GM12878 (cell line): ENCODE results near the gene MAT1A. TPM values are rescaled to one million over a fixed set of nuclear protein-coding genes. Genes with fewer than 3 reads are reported as not detected.

Experiments
- ATAC-seq: fragments of 200-7000 bp; cut with Tn5 transposase; 3 replicates; pipeline ENCODE4 v1.9.1; 2020; ENCODE audit warnings: mild to moderate bottlenecking, moderate library complexity
- BruUV-seq: library from RNA; stranded (reverse); fragments of 400-500 nt; replicated peaks from 2 replicates; lab custom pipeline; 2021; lab: Mats Ljungman, UMichigan
- CTCF ChIA-PET: fragments of 300-600 bp; sonication (Branson Sonifier 250); formaldehyde crosslinking; extraction: SDS; loops from one replicate; lab custom pipeline; 2021; ENCODE audit warnings: inconsistent platforms; lab: Yijun Ruan, JAX
- POLR2A ChIA-PET: fragments of 350-600 bp; formaldehyde crosslinking; extraction: SDS; loops from one replicate; lab custom pipeline; 2021; ENCODE audit warnings: inconsistent platforms; lab: Charles Lee
- RAD21 ChIA-PET: fragments of 300-600 bp; sonication (Branson Sonifier 250); formaldehyde crosslinking; loops from one replicate; lab custom pipeline; 2023; ENCODE audit warnings: antibody characterized with exemption; ENCODE audit not compliant: unreplicated experiment; lab: Charles Lee
- SMC1A ChIA-PET: fragments of 300-600 bp; sonication (Branson Sonifier 250); formaldehyde crosslinking; loops from one replicate; lab custom pipeline; 2023; ENCODE audit not compliant: unreplicated experiment, uncharacterized antibody; lab: Charles Lee
- DNase-seq: peaks from one replicate; pipeline ENCODE4 v3.0.0-alpha.2; 2011; ENCODE audit warnings: low read depth, low spot score
- FAIRE-seq: peaks from 3 replicates; lab custom pipeline; 2011; peaks lifted over from hg19 to GRCh38; lab: Jason Lieb, UNC
- H2AFZ ChIP-seq: 2 replicates; pipeline ENCODE4 v1.6.0; 2011; ENCODE audit warnings: low read depth, low read length, control low read depth; ENCODE audit not compliant: control insufficient read depth
- H3K27ac ChIP-seq: 2 replicates; pipeline ENCODE4 v1.5.1; 2011; ENCODE audit warnings: control low read depth; ENCODE audit not compliant: control insufficient read depth, insufficient read depth
- H3K27me3 ChIP-seq, 2 experiments: replicated peaks in 1 of 2; 2 replicates each; pipeline versions ENCODE4 v1.6.0 to v1.6.1; 2011; ENCODE audit warnings: low read length in 1 of 2; ENCODE audit not compliant: control insufficient read depth in 2 of 2, insufficient read depth in 2 of 2
- H3K36me3 ChIP-seq, 2 experiments: 2 replicates each; pipeline ENCODE4 v1.5.1; 2011; ENCODE audit warnings: low read length in 1 of 2; ENCODE audit not compliant: control insufficient read depth in 2 of 2, insufficient read depth in 2 of 2
- H3K4me1 ChIP-seq: 2 replicates; pipeline ENCODE4 v1.6.1; 2011; ENCODE audit warnings: mild to moderate bottlenecking, low read length, moderate library complexity, mixed read lengths; ENCODE audit not compliant: control insufficient read depth, insufficient read depth
- H3K4me2 ChIP-seq: 2 replicates; pipeline ENCODE4 v1.6.0; 2011; ENCODE audit warnings: control low read depth; ENCODE audit not compliant: control insufficient read depth, insufficient read depth
- H3K4me3 ChIP-seq: fragments of 200-600 bp; sonication (generic); 2 replicates; pipeline ENCODE4 v1.5.1; 2016
- H3K79me2 ChIP-seq: 2 replicates; pipeline ENCODE4 v1.6.0; 2011; ENCODE audit warnings: low read length; ENCODE audit not compliant: control insufficient read depth, insufficient read depth
- H3K9ac ChIP-seq: 2 replicates; pipeline ENCODE4 v1.8.0; 2011; ENCODE audit warnings: low read length, control low read depth, mixed read lengths; ENCODE audit not compliant: control insufficient read depth, insufficient read depth
- H3K9me3 ChIP-seq: replicated peaks from 3 replicates; pipeline ENCODE4 v1.5.1; 2011; ENCODE audit warnings: mild to moderate bottlenecking, low read length; ENCODE audit not compliant: control insufficient read depth, insufficient read depth
- H4K20me1 ChIP-seq: 2 replicates; pipeline ENCODE4 v1.6.0; 2011; ENCODE audit not compliant: control insufficient read depth, insufficient read depth
- ATF7 ChIP-seq: fragments of 450-650 bp; IDR thresholded peaks from 2 replicates; pipeline ENCODE4 v1.6.1; 2016; ENCODE audit warnings: low read depth, mild to moderate bottlenecking
- BCL11A ChIP-seq: IDR thresholded peaks from 2 replicates; pipeline ENCODE4 v1.6.1; 2011; ENCODE audit warnings: low read depth, low read length
- BHLHE40 ChIP-seq, 2 experiments: fragments of 450-650 bp in 1 of 2; IDR thresholded peaks; 2 replicates each; pipeline ENCODE4 v1.6.1; 2011 to 2017; ENCODE audit warnings: low read depth in 2 of 2, borderline replicate concordance in 1 of 2, improper control_type of control experiment in 1 of 2, low read length in 1 of 2, mild to moderate bottlenecking in 1 of 2
- E2F4 ChIP-seq: IDR thresholded peaks from 2 replicates; pipeline ENCODE4 v1.6.1; 2012; ENCODE audit warnings: low read depth, low read length, improper control_type of control experiment
- JUNB ChIP-seq: IDR thresholded peaks from 2 replicates; pipeline ENCODE4 v1.6.1; 2016; ENCODE audit warnings: antibody characterized with exemption, mild to moderate bottlenecking
- JUND ChIP-seq: IDR thresholded peaks from 2 replicates; pipeline ENCODE4 v1.6.1; 2012; ENCODE audit warnings: low read depth, mild to moderate bottlenecking, low read length, improper control_type of control experiment, moderate library complexity
- LARP7 ChIP-seq: fragments of 450-650 bp; IDR thresholded peaks from 2 replicates; pipeline ENCODE4 v1.6.1; 2017; ENCODE audit warnings: mild to moderate bottlenecking
- MTA2 ChIP-seq: fragments of 450-650 bp; IDR thresholded peaks from 2 replicates; pipeline ENCODE4 v1.6.1; 2016; ENCODE audit warnings: low read depth, mild to moderate bottlenecking, moderate library complexity
- NR2C1 ChIP-seq: fragments of 450-650 bp; IDR thresholded peaks from 2 replicates; pipeline ENCODE4 v1.6.1; 2017; ENCODE audit warnings: antibody characterized with exemption, mild to moderate bottlenecking, moderate library complexity
- RFX5 ChIP-seq: IDR thresholded peaks from 2 replicates; pipeline ENCODE4 v1.6.1; 2011; ENCODE audit warnings: low read depth, low read length, improper control_type of control experiment
- SRF ChIP-seq, 2 experiments: IDR thresholded peaks; 2 replicates each; pipeline ENCODE4 v1.6.1; 2011; ENCODE audit warnings: low read depth in 2 of 2, low read length in 2 of 2, mild to moderate bottlenecking in 1 of 2, moderate library complexity in 1 of 2
- ZZZ3 ChIP-seq: IDR thresholded peaks from 2 replicates; pipeline ENCODE4 v1.6.1; 2011; ENCODE audit warnings: low read depth; ENCODE audit not compliant: control insufficient read depth, insufficient read length
- WGBS: methylation state at CpG from one replicate; pipeline ENCODE4 v1.1.6; 2016; ENCODE audit warnings: low lambda C conversion rate; ENCODE audit not compliant: insufficient replicate concordance, insufficient coverage; ENCODE audit errors: missing lambda C conversion rate; 5-methylcytosine and 5-hydroxymethylcytosine counted together
- in situ Hi-C: fragments of 300-500 bp; cut with MboI; formaldehyde crosslinking; loops from 9 replicates; pipeline ENCODE4 v1.14.3; 2018; ENCODE audit warnings: mixed read lengths
- intact Hi-C: fragments of 100-400 bp; cut with micrococcal nuclease; formaldehyde crosslinking; loops from one replicate; pipeline ENCODE4 v1.14.2; 2022; ENCODE audit not compliant: unreplicated experiment
- polyA plus RNA-seq, 11 experiments: library from polyadenylated mRNA; depleted of rRNA in 4 of 11; unstranded in 6 of 11; stranded (reverse) in 5 of 11; fragments of >200 nt; fragmentation: Nextera tagmentation in 4 of 11; fragmentation: Illumina TruSeq in 1 of 11; extraction: Ambion mirVana in 4 of 11; extraction: Trizol in 1 of 11; gene quantifications; 1 replicate in 1 of 11; 2 replicates in 10 of 11; pipeline versions ENCODE4 v1.2.1 to v1.2.3, GENCODE V29; 2011 to 2016; ENCODE audit warnings: inconsistent platforms in 2 of 11, missing spikeins in 2 of 11, low read depth in 1 of 11
- total RNA-seq, 4 experiments: library from RNA; depleted of rRNA in 3 of 4; stranded (reverse); fragments of >200 nt in 3 of 4; fragmentation: Illumina TruSeq in 1 of 4; extraction: Trizol in 1 of 4; gene quantifications; 2 replicates each; pipeline versions ENCODE4 v1.2.1 to v1.2.3, GENCODE V29; 2013 to 2021
- TF ChIP-seq, protein P1 (sequence below): IDR thresholded peaks from 2 replicates; pipeline ENCODE4 v1.6.1; 2012; ENCODE audit warnings: low read length, inconsistent platforms
- TF ChIP-seq, protein P2 (sequence below): fragments of 450-650 bp; IDR thresholded peaks from 2 replicates; pipeline ENCODE4 v1.6.1; 2017; ENCODE audit warnings: mild to moderate bottlenecking
- TF ChIP-seq, protein P3 (sequence below): fragments of 450-650 bp; formaldehyde crosslinking; IDR thresholded peaks from 2 replicates; pipeline ENCODE4 v1.4.0; 2020; ENCODE audit warnings: mild to moderate bottlenecking, moderate library complexity

MAT1A gene
- total and polyA plus RNA-seq, 10 of the 15 experiments (the other 5 are each of a cell fraction or from before 2014, with no cell fraction given): 0.23 TPM; not detected in 9

DNA sequence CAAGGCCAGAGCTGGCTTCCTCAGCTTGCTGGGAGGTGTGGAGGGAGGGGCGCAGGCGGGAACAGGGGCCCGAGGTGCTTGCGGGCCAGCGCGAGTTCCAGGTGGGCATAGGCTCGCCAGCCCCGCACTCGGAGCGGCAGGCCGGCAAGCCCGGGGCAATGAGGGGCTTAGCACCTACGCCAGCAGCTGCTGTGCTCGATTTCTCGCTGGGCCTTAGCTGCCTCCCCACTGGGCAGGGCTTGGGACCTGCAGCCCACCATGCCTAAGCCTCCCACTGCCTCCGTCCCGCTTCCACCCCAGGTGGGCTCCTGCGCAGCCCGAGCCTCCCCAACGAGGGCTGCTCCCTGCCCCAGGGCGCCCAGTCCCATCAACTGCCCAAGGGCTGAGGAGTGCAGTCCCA, 25.9 kb upstream of the MAT1A start:
- H3K9me3 ChIP-seq: no peaks in the 10 kb centered on the region
- H3K27ac ChIP-seq: no peak overlapping the region
- no peaks in the 10 kb centered on the region for H3K4me1 ChIP-seq
- DNase-seq (no peak), ATAC-seq (no peak), FAIRE-seq (no peak)
- no peak overlapping the region for H3K4me2 ChIP-seq
- H3K36me3 ChIP-seq: no peaks in the 10 kb centered on the region
- H3K27me3 ChIP-seq: no peaks in the 10 kb centered on the region
- H4K20me1 ChIP-seq: no peaks in the 10 kb centered on the region
- ChIA-PET CTCF (no interaction called here), SMC1A (interaction anchor here (1.0 kb wide), 1 partner anchor 19 kb away, joined by 3 read pairs; no protein-coding TSS in a partner anchor), RAD21 (no interaction called here), POLR2A (no interaction called here)
- no peaks in the 10 kb centered on the region for H3K79me2 ChIP-seq
- BruUV-seq: no TSS peak
- in situ Hi-C loops: no loop called here
- WGBS: 50% methylated on average over 9 of the region's 21 CpGs
- no peak overlapping the region for H3K4me3 ChIP-seq
- H3K9ac ChIP-seq: no peak overlapping the region
- TF ChIP-seq ZZZ3 (no peak), NR2C1 (no peak), JUND (no peak), BHLHE40 (IDR thresholded peaks at IDR 0.05; ENCODE audit: borderline replicate concordance in 1 of 2, low read depth in 2 of 2, low read length in 1 of 2) (no peak), JUNB (no peak), RFX5 (no peak), ATF7 (no peak), MTA2 (no peak), LARP7 (no peak), E2F4 (no peak), SRF (IDR thresholded peaks at IDR 0.05; ENCODE audit: low read depth in 2 of 2, low read length in 2 of 2) (no peak), BCL11A (no peak)
- TF ChIP-seq, protein P1, sequence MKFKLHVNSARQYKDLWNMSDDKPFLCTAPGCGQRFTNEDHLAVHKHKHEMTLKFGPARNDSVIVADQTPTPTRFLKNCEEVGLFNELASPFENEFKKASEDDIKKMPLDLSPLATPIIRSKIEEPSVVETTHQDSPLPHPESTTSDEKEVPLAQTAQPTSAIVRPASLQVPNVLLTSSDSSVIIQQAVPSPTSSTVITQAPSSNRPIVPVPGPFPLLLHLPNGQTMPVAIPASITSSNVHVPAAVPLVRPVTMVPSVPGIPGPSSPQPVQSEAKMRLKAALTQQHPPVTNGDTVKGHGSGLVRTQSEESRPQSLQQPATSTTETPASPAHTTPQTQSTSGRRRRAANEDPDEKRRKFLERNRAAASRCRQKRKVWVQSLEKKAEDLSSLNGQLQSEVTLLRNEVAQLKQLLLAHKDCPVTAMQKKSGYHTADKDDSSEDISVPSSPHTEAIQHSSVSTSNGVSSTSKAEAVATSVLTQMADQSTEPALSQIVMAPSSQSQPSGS: no peak
- TF ChIP-seq, protein P2, sequence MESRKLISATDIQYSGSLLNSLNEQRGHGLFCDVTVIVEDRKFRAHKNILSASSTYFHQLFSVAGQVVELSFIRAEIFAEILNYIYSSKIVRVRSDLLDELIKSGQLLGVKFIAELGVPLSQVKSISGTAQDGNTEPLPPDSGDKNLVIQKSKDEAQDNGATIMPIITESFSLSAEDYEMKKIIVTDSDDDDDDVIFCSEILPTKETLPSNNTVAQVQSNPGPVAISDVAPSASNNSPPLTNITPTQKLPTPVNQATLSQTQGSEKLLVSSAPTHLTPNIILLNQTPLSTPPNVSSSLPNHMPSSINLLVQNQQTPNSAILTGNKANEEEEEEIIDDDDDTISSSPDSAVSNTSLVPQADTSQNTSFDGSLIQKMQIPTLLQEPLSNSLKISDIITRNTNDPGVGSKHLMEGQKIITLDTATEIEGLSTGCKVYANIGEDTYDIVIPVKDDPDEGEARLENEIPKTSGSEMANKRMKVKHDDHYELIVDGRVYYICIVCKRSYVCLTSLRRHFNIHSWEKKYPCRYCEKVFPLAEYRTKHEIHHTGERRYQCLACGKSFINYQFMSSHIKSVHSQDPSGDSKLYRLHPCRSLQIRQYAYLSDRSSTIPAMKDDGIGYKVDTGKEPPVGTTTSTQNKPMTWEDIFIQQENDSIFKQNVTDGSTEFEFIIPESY: no peak
- TF ChIP-seq, protein P3, sequence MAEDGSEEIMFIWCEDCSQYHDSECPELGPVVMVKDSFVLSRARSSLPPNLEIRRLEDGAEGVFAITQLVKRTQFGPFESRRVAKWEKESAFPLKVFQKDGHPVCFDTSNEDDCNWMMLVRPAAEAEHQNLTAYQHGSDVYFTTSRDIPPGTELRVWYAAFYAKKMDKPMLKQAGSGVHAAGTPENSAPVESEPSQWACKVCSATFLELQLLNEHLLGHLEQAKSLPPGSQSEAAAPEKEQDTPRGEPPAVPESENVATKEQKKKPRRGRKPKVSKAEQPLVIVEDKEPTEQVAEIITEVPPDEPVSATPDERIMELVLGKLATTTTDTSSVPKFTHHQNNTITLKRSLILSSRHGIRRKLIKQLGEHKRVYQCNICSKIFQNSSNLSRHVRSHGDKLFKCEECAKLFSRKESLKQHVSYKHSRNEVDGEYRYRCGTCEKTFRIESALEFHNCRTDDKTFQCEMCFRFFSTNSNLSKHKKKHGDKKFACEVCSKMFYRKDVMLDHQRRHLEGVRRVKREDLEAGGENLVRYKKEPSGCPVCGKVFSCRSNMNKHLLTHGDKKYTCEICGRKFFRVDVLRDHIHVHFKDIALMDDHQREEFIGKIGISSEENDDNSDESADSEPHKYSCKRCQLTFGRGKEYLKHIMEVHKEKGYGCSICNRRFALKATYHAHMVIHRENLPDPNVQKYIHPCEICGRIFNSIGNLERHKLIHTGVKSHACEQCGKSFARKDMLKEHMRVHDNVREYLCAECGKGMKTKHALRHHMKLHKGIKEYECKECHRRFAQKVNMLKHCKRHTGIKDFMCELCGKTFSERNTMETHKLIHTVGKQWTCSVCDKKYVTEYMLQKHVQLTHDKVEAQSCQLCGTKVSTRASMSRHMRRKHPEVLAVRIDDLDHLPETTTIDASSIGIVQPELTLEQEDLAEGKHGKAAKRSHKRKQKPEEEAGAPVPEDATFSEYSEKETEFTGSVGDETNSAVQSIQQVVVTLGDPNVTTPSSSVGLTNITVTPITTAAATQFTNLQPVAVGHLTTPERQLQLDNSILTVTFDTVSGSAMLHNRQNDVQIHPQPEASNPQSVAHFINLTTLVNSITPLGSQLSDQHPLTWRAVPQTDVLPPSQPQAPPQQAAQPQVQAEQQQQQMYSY: no peak
- TF ChIP-seq, all 136 proteins: peak for 0
- intact Hi-C loops: no loop called here
- no peak overlapping the region for H2AFZ ChIP-seq
